ENCODE measurements around the gene ABTB1. TPM values are rescaled to one million over a fixed set of nuclear protein-coding genes. Genes with fewer than 3 reads are reported as not detected.

ABTB1 gene
- total and polyA plus RNA-seq, 4 donors, result 9.7 to 14.1 (median 10.9) TPM

DNA sequence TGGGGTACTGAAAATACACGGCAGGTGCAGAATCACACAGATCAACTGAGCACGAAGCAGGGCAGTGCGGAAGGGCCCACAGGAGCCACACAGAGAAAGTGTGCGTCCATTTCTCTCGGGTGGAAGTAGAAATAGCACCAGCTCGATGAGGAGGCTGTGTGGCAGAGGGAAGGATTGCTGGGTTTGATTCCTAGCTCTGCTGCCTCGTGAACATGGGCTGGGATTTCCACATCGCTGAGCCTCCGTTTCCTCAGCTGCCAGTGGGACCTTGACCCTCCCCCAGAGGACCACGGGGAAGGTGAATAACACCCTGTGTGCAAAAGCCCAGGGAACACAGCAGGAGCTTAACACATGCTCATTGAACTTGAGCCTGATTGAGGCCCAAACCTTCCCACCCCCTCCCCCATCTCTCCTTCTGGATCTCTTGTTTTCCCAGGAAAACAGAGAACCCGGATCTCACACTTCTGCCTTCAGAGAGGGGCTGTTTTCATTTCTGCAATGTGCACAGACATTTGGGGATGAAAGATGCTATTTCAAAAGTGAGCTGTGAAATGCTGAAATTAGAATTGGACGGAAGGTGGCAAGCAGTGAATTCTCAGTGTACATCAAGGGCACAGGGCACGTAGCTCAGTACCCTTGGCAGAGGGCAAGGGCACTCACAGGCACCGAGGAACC is 38.4 kb downstream of the ABTB1 start:
- 89% methylated on average over 14 of the region's 14 CpGs for whole genome bisulfite sequencing
- Histone ChIP-seq H3K27ac (ENCODE audit: low read depth in 1 of 2, low read length in 2 of 2) (no peak overlapping the region), H3K9me3 (ENCODE audit: control insufficient read depth in 4 of 4, low read length in 3 of 4) (no peaks in the 10 kb centered on the region), H3K36me3 (ENCODE audit: control insufficient read depth in 4 of 4, insufficient read depth in 3 of 4, low read depth in 1 of 4, low read length in 3 of 4) (peaks cover 3 to 43% (median 25%) of the 10 kb centered on the region in 4 donors), H3K4me1 (ENCODE audit: control insufficient read depth in 4 of 4, insufficient read depth in 4 of 4, low read length in 3 of 4) (no peaks in the 10 kb centered on the region), H3K27me3 (ENCODE audit: control insufficient read depth in 4 of 4, insufficient read depth in 4 of 4, low read length in 3 of 4) (no peaks in the 10 kb centered on the region), H3K4me3 (ENCODE audit: low read depth in 1 of 3, low read length in 3 of 3) (no peak overlapping the region), H3K9ac (ENCODE audit: low read depth in 1 of 2, low read length in 2 of 2) (no peak overlapping the region)
- TF ChIP-seq TAF1 (conservative IDR thresholded peaks at IDR 0.05) (no peak), MAX (IDR thresholded peaks at IDR 0.05) (no peak), NR2F2 (IDR thresholded peaks at IDR 0.05) (no peak), FOXA2 (IDR thresholded peaks at IDR 0.05) (no peak), JUND (IDR thresholded peaks at IDR 0.05) (no peak), FOXA1 (IDR thresholded peaks at IDR 0.05) (no peak), GABPA (IDR thresholded peaks at IDR 0.05 in 1 of 2, conservative IDR thresholded peaks at IDR 0.05 in 1 of 2) (no peak), CTCF (IDR thresholded peaks at IDR 0.05; ENCODE audit: low read depth, low read length, missing input control) (no peak), ATF3 (IDR thresholded peaks at IDR 0.05) (no peak), YY1 (IDR thresholded peaks at IDR 0.05) (no peak), HNF4G (IDR thresholded peaks at IDR 0.05) (no peak), RXRA (IDR thresholded peaks at IDR 0.05) (no peak)
- no peak for DNase-seq (ENCODE audit: low spot score)

DNA sequence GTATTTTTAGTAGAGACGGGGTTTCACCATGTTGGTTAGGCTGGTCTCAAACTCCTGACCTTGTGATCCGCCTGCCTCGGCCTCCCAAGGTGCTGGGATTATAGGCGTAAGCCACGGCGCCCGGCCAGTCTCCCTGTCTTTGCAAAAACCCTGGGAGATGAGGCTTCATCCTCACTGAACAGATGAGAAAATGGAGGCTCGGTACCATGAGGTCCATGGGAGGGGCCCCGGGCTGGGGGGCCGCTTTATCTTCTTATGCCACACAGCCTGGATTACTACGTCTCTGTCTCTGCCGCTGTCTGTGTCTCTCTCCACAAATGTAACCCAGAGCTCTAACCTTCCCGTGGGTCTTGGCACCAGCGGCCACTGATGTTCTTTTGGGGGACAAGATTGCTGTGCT is 39.1 kb downstream of the ABTB1 start:
- TF ChIP-seq EGR1 (IDR thresholded peaks at IDR 0.05; ENCODE audit: low read depth in 2 of 2) (no peak), RXRA (IDR thresholded peaks at IDR 0.05) (no peak), HNF4A (conservative IDR thresholded peaks at IDR 0.05) (no peak), ZBTB33 (IDR thresholded peaks at IDR 0.05) (no peak), HNF4G (IDR thresholded peaks at IDR 0.05) (no peak), YY1 (IDR thresholded peaks at IDR 0.05) (no peak), FOXA1 (IDR thresholded peaks at IDR 0.05) (no peak), MAX (IDR thresholded peaks at IDR 0.05) (no peak)
- Histone ChIP-seq H3K27ac (ENCODE audit: low read depth in 1 of 2, low read length in 2 of 2) (no peak overlapping the region), H3K4me3 (ENCODE audit: low read depth in 1 of 3, low read length in 3 of 3) (no peak overlapping the region), H3K36me3 (ENCODE audit: control insufficient read depth in 4 of 4, insufficient read depth in 3 of 4, low read depth in 1 of 4, low read length in 3 of 4) (peaks cover 3 to 43% (median 21%) of the 10 kb centered on the region in 4 donors), H3K9ac (ENCODE audit: low read depth in 1 of 2, low read length in 2 of 2) (no peak overlapping the region), H3K4me1 (ENCODE audit: control insufficient read depth in 4 of 4, insufficient read depth in 4 of 4, low read length in 3 of 4) (no peaks in the 10 kb centered on the region), H3K9me3 (ENCODE audit: control insufficient read depth in 4 of 4, low read length in 3 of 4) (no peaks in the 10 kb centered on the region), H3K27me3 (ENCODE audit: control insufficient read depth in 4 of 4, insufficient read depth in 4 of 4, low read length in 3 of 4) (no peaks in the 10 kb centered on the region)
- DNase-seq (ENCODE audit: low spot score), result peak; percentile 63
- WGBS, result 94% methylated on average over 14 of the region's 14 CpGs

All from liver (tissue), 9 donors.